CD4-positive, alpha-beta T cell treated with Interleukin-10 for 1 hour (primary cell): ENCODE measurements around the gene PCIF1.
A peak's percentile ranks its signal among the peaks of the same experiment; 100 is the strongest.

Source experiments
- DNase-seq: peaks from one replicate; pipeline ENCODE4 v3.0.0-alpha.2; 2020

The PCIF1 gene

DNA sequence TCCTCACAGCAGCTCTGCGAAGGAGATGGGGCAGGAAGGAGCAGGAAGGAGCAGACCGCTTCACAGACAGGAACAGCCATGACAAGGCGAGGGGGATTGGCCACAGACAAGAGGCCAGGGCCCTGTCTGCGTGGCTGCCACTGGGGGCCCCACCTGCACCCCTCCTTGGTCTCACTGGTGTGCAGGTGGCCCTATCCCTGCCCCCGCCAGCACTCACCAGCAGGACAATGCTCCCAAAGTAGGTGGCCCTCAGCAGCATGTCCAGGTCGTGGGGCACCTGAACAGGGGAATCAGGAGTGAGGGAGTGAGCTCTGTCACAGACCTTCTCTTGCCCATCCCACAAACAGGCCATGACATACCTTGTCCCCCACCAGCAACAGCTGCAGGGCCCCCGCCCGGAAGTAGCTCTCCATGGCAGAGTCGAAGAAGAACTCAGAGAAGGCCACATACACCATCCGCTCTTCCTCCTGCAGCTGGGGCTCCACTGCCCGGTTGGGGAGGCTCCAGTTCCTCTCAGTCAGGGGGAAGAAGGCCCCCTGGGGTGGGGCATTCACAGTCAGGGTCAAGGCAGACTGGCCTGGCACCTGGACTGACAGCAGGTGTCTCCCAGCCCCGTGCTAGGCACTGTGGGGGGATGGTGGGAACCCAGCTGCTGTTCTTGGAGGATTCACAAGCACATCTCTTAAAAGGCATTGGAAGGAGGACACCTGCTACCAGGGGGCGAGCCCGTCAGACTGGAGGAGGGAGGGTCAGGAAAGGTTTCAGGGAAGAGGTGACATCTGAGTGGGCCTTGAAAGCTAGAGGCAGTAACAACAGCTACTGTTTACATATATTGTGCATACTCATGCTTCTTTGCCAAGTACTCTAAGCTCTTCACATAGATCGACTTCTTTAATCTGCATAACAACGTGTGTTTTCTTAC is 29.6 kb upstream of the PCIF1 start:
- DNase-seq: no peak

DNA sequence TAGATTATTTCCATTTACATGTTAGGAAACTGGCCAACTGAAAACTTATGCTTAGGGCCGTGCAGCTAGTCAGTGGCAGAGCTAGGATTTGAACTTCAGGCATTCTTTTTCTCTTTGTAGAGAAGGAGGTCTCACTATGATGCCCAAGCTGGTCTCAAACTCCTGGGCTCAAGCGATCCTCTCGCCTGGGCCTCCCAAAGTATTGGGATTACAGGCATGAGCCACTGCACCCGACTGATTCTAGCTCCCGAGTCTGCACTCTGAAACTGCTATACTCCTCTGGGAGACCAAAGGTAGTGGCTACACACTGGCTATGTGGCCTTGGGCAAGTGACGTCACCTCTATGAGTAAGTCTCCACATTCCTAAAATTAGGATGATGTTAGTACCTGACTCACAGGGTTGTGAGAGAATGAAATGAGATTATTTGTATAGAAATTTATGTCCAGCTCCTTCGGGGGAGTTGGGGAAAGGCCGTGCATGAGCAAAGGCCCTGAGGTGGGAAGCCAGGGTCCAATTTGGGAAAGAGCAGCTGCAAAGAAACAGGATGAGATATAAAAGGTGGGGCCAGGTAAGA is 28.9 kb upstream of the PCIF1 start:
- no peak for DNase-seq

DNA sequence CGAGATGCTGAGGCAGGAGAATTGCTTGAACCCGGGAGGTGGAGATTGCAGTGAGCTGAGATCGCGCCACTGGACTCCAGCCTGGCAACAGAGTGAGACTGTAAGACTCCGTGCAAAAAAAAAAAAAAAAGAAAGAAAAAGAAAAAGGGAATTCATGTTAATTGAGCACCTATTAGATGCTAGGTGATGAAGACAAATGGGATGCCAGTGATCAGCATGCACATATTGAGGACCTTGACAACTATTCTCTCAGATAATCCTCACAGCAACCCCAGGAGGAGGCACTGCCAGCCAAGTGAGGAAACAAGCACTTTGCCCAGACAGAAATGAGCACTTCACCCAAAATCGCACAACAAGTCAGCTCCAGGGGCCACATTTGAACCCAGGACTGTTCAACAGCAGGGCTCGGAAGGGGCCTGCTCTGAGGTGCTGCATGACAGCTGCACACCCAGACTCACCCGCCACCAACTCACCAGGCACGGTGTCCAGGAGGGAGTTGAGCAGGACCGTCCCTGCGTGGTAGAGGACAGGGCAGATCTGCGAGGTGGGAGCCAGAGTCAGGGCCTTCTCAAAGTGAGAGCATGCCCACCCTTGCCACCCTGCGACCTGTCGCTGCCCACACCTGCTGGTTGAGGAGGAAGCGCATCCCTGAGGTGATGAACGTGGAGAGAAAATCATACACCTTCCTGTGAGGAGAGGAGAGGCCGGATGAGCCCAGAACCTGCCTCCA is 27.1 kb upstream of the PCIF1 start:
- DNase-seq: no peak

DNA sequence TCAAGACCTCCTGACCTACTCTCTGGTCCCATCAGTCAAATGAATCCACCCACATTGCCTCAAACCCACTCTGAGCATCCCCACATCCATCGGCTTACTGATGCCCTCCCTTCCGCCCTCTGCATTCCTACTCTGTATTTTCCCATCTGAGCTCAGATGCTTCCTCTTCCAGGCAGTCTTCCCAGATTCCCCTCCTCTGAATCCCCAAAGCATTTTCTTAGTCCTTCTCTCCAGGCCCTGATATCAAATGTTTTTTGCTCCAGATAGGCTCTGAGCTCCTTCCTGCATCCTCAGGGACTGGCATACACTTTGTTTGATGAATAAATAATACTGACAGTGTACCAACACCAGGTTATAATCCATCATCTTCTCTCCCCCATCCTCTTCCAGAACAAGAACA is 26.4 kb upstream of the PCIF1 start:
- DNase-seq: no peak

DNA sequence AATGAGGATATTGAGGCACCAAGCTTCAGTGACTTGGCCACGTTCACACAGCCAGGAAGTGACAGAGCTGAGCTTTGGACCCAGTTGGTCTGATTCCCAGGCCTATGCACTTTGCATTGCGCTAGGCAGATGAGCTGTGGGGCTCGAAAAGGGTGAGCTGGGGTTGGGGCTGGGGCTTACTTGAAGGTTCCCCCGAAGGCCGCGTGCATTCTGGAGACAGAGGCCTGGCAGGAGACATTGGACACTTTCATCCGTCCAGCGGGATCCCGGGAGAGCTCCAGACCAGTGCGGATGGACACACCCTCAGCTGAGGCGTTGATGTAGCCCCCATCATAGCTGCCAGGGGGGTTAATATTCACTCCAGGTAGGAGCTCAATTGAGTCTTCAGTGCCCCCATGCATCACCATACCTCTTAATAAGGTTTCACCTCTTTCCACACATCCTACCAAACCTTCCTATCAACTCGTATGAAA is 25.1 kb upstream of the PCIF1 start:
- DNase-seq: no peak

DNA sequence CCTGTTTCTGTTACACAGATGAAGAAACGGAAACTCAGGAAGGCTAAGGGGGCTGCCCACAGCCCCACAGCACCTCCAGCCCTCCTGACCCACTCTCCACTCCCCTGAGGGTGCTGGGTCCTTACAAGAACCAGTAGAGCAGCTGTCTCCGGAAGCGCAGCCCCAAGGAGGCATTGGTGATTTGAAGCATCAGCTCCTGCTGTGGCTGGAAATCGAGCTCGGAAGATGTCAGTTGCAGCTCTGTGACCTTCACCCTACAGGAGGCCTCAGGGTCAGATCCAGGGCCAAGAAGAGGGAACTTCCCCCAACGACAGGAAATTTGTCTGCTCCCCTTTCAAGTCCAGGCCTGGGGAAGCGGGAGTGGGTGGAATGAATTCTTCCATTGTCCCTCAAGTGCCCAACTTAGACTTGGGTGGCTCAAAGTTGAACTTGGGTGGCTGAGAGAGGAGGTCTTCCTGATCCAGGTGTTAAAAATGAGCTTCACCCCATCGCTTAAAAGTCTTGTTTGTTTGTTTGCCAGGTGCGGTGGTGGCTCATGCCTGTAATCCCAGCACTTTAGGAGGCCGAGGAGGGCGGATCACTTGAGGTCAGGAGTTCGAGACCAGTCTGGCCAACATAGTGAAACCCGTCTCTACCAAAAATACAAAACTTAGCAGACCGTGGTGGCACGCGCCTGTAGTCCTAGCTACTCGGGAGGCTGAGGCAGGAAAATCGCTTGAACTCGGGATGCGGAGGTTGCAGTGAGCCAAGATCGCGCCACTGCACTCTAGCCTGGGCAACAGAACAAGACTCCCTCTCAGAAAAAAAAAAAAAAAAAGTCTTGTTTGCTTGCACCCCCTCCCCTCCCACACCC is 24.4 kb upstream of the PCIF1 start:
- DNase-seq: no peak

DNA sequence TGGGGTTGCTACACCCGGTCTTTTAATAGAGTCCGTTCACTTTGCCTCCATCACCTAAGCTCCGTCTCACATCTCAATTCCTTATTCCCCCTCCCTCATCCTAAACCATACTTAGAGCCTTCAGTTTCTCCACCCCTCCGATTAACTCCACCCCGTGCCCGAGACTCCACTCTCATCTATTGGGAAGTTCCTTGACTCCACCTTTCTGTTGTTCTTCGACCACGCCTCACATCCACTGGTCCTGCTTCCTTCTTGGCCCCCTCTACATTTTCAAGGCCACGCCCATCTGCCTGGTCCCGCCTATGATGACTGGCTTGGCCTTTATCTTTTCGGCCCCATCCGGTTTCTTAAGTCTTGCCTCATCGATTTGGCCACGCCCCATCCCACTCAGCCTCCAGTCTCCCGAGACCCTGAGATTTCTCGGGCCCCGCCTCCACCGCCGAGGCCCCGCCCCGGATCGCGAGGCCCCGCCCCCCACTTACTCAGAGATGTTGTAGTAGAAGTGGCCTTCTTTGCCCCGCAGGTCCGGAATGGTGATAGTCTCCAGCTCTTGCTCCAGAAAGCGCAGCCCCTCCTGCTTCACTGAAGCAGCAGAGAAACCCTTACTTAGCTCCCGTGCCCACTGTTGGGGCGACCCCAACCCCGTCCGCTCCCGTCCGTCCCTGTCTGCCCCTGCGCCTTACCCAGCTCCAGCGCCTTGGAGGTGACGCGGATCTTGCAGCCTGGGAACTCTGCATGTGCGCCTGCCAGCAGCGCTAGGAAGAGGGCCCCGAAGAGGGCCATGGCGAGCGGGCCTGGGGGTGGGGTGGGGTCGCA is 23.6 kb upstream of the PCIF1 start:
- DNase-seq: peak; percentile 93

DNA sequence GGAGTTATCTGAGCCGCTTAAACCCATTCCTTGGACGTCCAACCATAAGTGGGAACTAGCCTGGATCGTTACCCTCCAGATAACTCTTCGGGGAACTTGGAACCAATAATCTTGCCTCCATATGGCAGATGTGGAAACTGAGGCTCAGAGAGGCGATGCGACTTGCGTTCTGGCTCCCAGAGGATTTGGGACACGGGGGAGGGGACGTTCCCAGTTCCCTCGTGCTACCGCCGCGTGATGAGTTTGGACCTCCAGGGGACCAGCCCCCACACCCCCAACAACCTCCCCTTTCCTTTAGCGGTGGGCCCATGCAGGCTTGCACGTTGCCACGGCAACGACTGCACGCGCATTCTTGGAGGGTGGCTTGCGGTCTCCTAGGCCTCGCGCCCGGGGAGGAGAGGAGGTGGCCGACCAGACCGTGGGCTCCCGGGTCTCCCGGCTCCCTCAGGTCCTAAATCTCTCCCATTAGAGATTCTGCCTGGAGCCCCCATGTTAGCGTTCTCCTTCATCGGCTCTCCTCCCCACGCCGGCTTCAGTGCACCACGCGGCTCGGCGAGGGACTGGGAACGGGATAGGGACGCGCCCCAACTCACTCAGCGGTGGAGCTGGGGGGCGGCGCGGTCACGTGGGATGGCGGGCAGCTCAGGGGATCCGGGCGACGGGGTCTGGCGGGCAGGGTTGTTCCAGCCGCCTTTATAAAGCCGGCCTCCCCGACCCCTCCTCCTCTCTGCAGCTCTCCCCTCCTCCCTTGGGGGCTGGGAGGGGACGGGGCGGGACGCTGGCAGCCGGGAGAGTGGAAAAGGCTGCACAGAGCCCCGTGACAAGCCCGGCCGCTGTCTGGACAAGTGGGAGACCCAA is 22.8 kb upstream of the PCIF1 start, which contains the start of gene PLTP:
TSS of gene PLTP (minus strand) at position 670 of the 858 bp plus-strand sequence. CDS start 703 bp downstream, outside the sequence.
- DNase-seq: peak; percentile 41

DNA sequence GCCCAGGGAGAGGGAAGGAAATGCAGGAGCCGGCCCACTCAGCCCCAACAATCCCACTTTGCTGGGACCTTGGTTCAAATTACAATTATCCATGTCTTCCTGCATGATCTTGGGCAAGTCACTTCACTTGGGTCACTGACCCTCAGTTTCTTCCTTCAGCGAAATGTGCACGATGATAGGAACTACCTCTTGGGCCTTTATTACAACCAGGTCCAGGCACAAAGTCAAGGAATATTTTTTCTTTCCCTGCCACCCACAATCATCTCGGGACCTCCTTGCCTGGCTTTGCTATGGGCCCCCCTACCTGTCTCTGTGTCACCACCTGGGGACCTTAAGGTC is 22.2 kb upstream of the PCIF1 start:
- no peak for DNase-seq

DNA sequence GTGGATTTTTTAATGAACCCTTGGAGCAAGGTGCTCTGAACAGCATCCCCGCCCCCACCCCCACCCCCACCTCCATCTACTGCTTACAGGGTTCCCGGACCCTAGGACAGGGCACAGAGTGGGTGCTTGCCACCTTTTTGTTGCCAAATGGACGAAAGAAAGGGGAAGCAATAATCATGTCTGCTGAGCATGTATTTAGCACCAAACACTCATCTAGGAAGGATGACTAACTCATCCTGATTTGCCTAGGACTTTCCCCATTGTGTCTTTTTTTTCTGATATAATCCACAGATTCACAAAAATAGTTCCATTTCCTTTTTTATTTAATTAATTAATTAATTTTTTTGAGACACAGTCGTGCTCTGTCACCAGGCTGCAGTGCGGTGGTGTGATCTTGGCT is 21.4 kb upstream of the PCIF1 start:
- no peak for DNase-seq

DNA sequence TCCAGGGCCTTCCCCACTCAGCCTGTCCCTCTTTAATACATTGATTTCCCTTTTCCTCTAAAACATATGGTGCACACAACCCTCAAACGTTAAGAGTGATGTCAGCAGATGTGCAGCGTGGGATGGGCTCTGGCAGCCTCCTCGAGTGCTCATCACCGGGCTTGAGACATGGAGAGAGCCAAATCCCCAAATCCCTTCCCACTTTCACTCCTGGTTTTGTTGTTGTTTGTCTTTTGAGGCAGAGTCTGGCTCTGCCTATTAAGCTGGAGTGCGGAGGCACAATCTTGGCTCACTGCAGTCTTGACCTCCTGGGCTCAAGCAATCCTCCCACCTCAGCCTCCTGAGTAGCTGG is 16.7 kb upstream of the PCIF1 start:
- no peak for DNase-seq

DNA sequence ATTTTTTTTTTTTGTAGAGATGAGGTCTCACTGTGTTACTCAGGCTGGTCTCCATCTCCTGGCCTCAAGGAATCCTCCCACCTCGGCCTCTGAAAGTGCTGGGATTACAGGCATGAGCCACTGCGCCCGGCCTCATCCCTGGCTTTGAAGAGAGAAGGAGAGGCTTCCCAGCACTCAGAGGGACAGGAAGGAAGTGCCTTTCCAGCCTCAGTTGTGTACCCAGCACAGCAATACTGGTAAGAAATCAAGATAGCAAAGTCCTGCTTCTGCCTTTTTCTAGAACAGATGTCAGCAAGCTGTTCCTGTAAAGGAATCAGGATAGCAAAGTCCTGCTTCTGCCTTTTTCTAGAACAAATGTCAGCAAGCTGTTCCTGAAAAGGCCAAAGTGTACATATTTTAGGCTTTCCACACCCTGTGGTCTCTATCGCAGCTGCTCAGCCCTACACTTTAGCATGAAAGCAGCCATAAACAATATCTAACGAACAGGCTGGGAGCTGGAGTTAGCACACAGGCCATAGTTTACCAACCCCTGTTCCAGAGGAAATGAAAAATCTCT is 16.2 kb upstream of the PCIF1 start:
- DNase-seq: no peak

DNA sequence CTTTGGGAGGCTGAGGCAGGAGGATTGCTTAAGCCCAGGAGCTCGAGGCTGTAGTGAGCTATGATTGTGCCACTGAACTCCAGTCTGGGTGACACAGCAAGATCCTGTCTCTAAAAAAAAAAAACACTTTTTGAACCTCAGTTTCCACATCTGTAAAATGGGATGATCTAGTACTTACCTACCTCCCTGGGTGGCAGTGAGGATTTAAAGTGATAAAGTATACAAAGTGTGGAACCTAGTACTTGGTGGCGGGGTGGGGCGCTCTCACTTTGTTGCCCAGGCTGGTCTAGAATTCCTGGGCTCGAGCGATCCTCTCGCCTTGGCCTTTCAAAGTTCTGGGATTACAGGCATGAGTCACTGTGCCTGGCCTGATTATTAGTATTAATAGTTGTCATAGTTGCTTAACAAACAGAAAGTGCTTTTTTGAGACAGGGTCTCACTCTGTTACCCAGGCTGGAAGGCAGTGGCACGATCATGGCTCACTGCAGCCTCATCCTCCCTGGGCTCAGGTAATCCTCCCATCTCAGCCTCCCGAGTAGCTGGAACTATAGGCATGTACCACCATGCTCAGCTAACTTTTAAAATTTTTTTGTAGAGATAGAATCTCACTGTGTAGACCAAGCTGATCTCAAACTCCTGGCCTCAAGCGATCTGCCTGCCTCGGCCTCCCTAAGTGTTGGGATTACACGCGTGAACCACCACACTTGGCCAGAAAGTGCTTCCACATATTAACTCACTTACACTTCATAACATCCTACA is 15.5 kb upstream of the PCIF1 start:
- no peak for DNase-seq

DNA sequence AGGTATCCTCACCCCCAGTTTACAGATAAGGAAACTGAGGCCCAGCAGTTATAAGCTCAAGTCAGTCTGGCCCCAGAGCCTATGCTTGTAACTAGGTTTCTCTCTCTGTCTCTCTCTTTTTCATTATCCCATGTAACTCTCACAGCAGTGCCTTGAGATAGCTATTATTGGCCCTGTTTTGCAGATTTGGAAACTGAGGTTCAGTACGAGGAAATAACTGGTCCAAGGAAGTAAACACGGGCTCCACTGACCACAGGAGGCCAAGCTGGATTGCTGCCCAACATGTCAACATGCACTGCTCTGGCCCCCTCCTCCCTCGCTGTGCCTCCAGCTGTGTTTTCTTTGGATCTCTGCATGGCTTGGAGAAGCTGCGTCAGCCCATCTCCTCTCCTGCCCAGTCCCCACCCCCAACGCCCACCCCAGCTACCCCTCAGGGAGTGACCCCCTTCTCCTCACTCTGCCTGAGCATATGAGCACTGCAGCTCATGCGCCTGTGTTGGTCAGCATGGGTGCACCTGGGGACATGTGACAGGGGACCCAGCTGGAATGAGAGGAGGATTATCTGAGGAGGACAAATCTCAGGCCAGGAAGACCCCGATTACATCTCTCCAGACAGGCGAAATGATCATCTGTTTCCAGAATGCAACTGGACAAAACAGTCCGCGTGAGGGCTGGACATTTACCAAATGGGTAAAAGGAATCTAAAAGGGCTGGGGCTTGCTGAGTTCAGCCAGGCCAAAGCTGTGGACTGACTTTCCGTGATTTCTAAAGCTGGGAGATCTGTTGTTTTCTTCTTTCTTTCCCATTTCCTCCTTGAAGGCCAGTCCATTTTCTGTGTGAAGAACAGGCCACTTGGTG is 14.7 kb upstream of the PCIF1 start:
- DNase-seq: no peak

DNA sequence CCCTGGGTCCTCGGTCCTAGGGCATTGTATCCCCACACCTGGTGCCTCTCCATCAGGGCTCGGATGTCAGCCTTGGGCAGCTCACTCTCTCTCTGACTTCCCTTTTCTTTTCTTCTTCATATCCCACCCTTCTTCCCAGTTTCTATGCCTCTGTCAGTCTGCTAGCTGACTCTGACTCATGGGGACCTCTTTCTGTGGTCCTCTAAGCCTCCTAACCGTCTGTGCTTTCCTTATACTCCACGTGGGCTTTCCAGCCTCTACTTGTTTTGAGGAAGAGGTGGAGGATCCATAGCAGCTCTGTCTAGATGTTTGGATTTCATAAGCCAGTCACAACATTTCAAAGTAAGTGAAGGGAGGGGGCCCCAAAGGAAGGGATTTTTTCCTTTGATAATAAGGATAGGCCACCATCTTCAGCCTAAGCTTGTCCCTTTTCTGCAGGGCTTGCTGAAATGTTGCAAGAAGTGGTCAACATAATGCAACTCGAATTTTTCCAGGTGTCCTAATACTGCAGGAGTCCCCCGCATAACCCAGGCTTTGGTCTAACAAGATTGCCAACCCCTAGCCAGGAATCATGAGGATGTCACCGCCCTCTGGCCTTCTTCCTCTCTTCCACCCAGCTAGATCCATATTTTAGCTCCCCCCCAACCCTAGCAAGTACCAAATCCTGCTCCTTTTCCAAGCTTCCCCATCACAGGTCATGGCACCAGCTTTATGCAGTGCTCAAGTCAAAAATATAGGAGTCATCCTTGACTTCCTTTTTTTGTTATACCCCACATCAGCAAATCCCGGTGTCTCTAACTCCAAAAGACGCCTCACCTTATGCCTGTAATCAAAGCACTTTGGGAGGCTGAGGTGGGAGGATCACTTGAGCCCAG is 13.8 kb upstream of the PCIF1 start:
- DNase-seq: no peak

DNA sequence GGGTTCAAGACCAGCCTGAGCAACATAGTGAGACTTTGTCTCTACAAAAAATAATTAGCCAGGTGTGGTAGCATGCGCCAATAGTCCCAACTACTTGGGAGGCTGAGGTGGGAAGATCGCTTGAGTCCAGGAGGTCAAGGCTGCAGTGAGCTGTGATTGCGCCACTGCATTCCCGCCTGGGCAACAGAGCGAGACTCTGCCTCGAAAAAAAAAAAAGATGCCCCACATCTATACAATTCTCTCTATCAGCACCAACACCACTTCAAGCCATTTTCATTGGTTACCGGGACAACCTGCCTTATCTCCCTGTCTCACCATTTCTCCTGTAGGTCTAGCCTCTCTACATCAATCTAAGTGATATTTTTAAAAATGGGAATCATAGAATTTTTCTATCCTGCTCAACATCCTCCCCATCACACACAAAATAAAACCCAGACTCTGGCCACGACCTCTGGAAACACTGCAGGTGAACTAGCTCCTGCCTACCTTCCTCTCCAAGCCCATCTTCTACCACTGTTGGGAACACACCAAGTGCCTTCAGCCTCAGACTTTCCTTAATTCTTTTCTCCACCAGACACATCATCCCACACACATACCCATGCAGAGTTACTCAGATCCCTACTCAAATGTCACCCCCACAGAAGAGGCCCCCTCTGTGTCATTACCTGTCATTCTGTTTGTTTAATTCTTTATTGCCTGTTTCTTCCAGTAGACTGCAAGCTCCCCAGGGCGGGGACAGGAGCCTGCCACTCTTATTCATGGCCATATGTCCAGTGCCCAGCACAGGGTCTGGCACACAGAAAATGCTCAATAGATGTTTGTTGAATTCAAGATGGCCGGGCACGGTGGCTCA is 12.9 kb upstream of the PCIF1 start:
- no peak for DNase-seq
